Peyer's patch (tissue), 4 donors: ENCODE results near the gene HLA-A. TPM values are rescaled to one million over a fixed set of nuclear protein-coding genes. Genes with fewer than 3 reads are reported as not detected.

ENCODE experiments used
- DNase-seq, 3 donors: peaks; one replicate each; pipeline ENCODE4 v3.0.0-alpha.2; 2017 to 2019
- H3K27ac ChIP-seq, 4 donors: fragments of 200-600 bp; sonication (generic); one replicate each; pipeline ENCODE4 v1.5.1; 2016 to 2019
- H3K27me3 ChIP-seq, 2 donors: fragments of 200-600 bp; sonication (generic); one replicate each; pipeline ENCODE4 v1.5.1; 2019
- H3K36me3 ChIP-seq, 3 donors: fragments of 200-600 bp; sonication (generic); one replicate each; pipeline ENCODE4 v1.5.1; 2016 to 2019
- H3K4me1 ChIP-seq, 4 donors: fragments of 200-600 bp; sonication (generic); one replicate each; pipeline ENCODE4 v1.5.1; 2016 to 2019
- H3K4me3 ChIP-seq, 4 donors: fragments of 200-600 bp; sonication (generic); 1 replicate in 3 of 4; 2 replicates in 1 of 4; pipeline ENCODE4 v1.5.1; 2016 to 2019; ENCODE audit warnings: mild to moderate bottlenecking in 1 of 4
- H3K9me3 ChIP-seq, 4 donors: fragments of 200-600 bp; sonication (generic); one replicate each; pipeline ENCODE4 v1.5.1; 2016 to 2019; ENCODE audit warnings: mild to moderate bottlenecking in 1 of 4
- POLR2A ChIP-seq, 2 donors: fragments of 450-650 bp; IDR thresholded peaks; one replicate each; pipeline ENCODE4 v1.5.1; 2017; ENCODE audit warnings: antibody characterized with exemption in 2 of 2, mild to moderate bottlenecking in 2 of 2, moderate library complexity in 2 of 2
- total RNA-seq, 4 donors: library from RNA; depleted of rRNA; stranded (reverse); fragments of >200 nt; gene quantifications; one replicate each; pipeline ENCODE4 v1.1.0, GENCODE V29; 2016
- TF ChIP-seq, protein P1 (sequence below), 6 experiments: fragments of 450-650 bp in 4 of 6; fragments of 200-600 bp in 2 of 6; sonication (generic) in 1 of 6; IDR thresholded peaks; one replicate each; pipeline ENCODE4 v1.5.1; 2017 to 2019; ENCODE audit warnings: antibody characterized with exemption in 6 of 6, mild to moderate bottlenecking in 3 of 6, moderate library complexity in 1 of 6

HLA-A gene
- total RNA-seq, 4 donors from 2014 or later: 296 to 1,668 (median 1,428) TPM

DNA sequence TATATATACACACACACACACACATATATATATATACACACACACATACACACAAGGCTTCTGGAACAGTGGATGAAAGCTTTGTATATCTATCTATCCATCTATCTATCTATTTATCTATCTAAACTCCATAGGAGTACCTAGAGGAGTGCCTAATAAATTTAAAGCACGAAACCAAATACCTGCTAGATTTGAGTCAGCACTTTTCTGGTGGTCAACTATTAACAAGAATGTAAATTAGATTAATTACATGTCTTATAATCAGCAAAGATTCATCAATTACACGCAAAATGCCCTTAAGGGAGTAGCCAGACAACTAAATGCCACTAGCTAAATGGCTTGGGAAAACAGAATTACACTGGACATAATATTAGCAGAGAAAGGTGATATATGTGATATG lies 26.6 kb downstream of the HLA-A start:
- Histone ChIP-seq H3K36me3 (no peaks in the 10 kb centered on the region), H3K27ac (no peak overlapping the region), H3K9me3 (no peaks in the 10 kb centered on the region), H3K27me3 (no peaks in the 10 kb centered on the region), H3K4me3 (no peak overlapping the region), H3K4me1 (peaks cover 3 to 39% (median 12%) of the 10 kb centered on the region in 4 donors)
- TF ChIP-seq, protein P1, sequence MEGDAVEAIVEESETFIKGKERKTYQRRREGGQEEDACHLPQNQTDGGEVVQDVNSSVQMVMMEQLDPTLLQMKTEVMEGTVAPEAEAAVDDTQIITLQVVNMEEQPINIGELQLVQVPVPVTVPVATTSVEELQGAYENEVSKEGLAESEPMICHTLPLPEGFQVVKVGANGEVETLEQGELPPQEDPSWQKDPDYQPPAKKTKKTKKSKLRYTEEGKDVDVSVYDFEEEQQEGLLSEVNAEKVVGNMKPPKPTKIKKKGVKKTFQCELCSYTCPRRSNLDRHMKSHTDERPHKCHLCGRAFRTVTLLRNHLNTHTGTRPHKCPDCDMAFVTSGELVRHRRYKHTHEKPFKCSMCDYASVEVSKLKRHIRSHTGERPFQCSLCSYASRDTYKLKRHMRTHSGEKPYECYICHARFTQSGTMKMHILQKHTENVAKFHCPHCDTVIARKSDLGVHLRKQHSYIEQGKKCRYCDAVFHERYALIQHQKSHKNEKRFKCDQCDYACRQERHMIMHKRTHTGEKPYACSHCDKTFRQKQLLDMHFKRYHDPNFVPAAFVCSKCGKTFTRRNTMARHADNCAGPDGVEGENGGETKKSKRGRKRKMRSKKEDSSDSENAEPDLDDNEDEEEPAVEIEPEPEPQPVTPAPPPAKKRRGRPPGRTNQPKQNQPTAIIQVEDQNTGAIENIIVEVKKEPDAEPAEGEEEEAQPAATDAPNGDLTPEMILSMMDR (IDR thresholded peaks at IDR 0.05): no peak
- no peak for TF ChIP-seq POLR2A (IDR thresholded peaks at IDR 0.05)
- DNase-seq: no peak

DNA sequence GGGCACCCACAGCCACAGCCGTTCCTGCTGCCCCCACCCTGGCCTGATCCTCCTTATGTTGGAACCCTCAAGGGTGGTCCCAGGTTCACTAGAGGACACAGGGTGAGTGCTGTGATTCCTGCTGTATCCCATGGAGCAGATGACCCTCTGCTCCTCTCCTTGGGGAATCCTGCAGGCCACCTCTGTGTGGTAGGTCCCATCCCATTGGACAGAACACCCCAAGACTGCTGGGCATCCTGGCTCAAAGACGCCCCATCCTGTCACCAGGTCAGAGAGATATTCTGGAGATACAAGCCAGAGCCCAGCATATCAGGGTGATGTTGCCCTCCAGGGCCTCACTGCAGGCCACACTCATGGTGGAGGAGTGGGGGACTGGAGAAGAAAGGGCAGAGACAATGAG lies 28.4 kb downstream of the HLA-A start:
- Histone ChIP-seq H3K27me3 (no peaks in the 10 kb centered on the region), H3K36me3 (no peaks in the 10 kb centered on the region), H3K27ac (no peak overlapping the region), H3K4me3 (no peak overlapping the region), H3K4me1 (peaks cover under 1 to 39% (median 8%) of the 10 kb centered on the region in 4 donors), H3K9me3 (no peaks in the 10 kb centered on the region)
- TF ChIP-seq POLR2A (IDR thresholded peaks at IDR 0.05): no peak
- TF ChIP-seq, protein P1 (IDR thresholded peaks at IDR 0.05): no peak
- no peak for DNase-seq

DNA sequence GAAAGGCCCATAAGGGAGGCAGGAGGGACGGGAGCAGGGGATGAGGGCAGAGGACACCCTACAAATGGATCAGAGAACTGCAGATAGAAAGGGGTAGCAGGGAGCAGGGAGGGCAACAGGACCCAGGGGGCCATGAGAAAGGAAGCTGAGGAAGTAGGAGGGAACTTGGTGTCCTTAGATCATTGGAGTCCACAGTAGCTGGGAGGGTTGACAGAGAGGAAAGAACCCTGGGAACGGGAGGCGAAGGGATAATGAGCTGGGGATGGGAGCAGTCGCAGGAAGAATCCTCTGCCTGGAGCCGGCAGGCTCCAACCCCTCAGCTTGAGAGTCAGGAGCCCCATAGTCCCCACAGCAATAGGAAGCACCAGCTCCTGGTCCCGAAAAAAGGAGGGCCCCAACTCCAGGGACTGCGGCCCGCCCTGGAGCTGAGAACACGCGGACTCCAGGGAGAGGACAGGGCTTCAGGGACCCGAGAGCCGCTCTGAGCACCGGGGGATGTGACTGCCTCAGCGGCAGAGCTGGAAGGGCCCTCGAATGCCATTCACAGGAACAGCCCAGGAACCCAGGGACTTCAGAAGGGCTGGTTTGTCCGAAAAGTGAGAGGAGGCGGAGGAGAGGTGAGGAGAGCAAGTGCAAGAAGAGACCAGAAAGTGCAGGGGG lies 32.7 kb downstream of the HLA-A start:
- Histone ChIP-seq H3K4me3 (peak overlapping the region in 3 of 4 donors; percentile 34 to 59 (median 48)), H3K27me3 (no peaks in the 10 kb centered on the region), H3K36me3 (no peaks in the 10 kb centered on the region), H3K9me3 (no peaks in the 10 kb centered on the region), H3K4me1 (peaks cover 0 to 19% (median 3%) of the 10 kb centered on the region in 4 donors), H3K27ac (no peak overlapping the region)
- DNase-seq: no peak
- TF ChIP-seq, protein P1 (IDR thresholded peaks at IDR 0.05): no peak
- TF ChIP-seq POLR2A (IDR thresholded peaks at IDR 0.05): no peak

DNA sequence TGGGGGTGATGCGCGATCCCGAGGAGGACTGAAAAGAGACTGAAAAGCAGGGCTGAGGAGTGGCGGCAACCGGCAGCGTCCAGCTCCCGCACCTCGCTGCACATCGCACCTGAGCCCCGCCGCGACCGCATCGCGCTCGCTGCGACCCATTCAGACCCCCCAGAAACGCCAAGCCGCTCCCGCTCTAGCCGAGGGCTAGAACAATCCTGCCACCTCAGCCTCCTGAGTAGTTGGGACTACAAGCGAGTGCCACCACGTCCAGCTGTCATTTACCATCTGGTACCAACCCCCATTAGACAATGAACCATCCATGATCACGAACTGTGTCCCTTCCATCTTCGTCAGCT lies 33.2 kb downstream of the HLA-A start:
- H3K36me3 ChIP-seq: no peaks in the 10 kb centered on the region
- DNase-seq: no peak
- H3K27ac ChIP-seq: no peak overlapping the region
- H3K4me3 ChIP-seq: peak overlapping the region in 3 of 4 donors; percentile 34 to 59 (median 48)
- TF ChIP-seq, protein P1 (IDR thresholded peaks at IDR 0.05): no peak
- no peak for TF ChIP-seq POLR2A (IDR thresholded peaks at IDR 0.05)
- H3K9me3 ChIP-seq: no peaks in the 10 kb centered on the region
- no peaks in the 10 kb centered on the region for H3K27me3 ChIP-seq
- H3K4me1 ChIP-seq: peaks cover 0 to 19% (median 3%) of the 10 kb centered on the region in 4 donors

DNA sequence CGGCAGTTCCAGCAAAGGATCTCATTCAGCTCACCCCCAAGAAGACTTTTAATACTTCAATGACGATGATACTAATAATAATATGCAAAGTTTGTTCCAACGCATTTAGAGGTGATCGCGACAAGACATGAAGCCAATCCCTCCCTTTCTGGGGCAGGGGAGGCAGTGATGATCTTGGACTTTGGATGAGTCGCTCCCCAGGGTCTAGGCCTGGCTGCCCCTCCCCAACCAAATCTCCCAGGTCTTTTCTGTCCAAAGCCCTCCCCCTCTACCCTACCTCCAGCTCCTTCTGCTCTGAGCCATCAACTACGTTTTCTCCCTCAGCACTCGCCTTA lies 33.9 kb downstream of the HLA-A start:
- H3K9me3 ChIP-seq: no peaks in the 10 kb centered on the region
- no peak for DNase-seq
- H3K36me3 ChIP-seq: no peaks in the 10 kb centered on the region
- peaks cover 0 to 19% (median 3%) of the 10 kb centered on the region in 4 donors for H3K4me1 ChIP-seq
- TF ChIP-seq, protein P1 (IDR thresholded peaks at IDR 0.05): no peak
- TF ChIP-seq POLR2A (IDR thresholded peaks at IDR 0.05): no peak
- no peaks in the 10 kb centered on the region for H3K27me3 ChIP-seq
- peak overlapping the region; percentile 63 to 97 (median 81) for H3K27ac ChIP-seq
- H3K4me3 ChIP-seq: peak overlapping the region; percentile 43 to 59 (median 48)
